Nephron progenitor cell (in vitro differentiated cells): ENCODE results near the gene ANP32E.

Experiments used
- DNase-seq: peaks from one replicate; pipeline ENCODE4 v3.0.0; 2021
- H3K27ac Mint-ChIP-seq: 2 replicates; pipeline ENCODE4 v1.8.0; 2021; ENCODE audit warnings: mild to moderate bottlenecking, moderate library complexity, mixed read lengths
- H3K27me3 Mint-ChIP-seq: 2 replicates; pipeline ENCODE4 v1.8.0; 2021; ENCODE audit warnings: mild to moderate bottlenecking, low read depth, mixed read lengths; ENCODE audit not compliant: poor library complexity
- H3K36me3 Mint-ChIP-seq: 2 replicates; pipeline ENCODE4 v1.8.0; 2021; ENCODE audit warnings: low read depth, mixed read lengths
- H3K4me1 Mint-ChIP-seq: 2 replicates; pipeline ENCODE4 v1.8.0; 2021; ENCODE audit warnings: mixed read lengths
- H3K4me3 Mint-ChIP-seq: 2 replicates; pipeline ENCODE4 v1.8.0; 2021; ENCODE audit warnings: mild to moderate bottlenecking, moderate library complexity, mixed read lengths
- H3K9me3 Mint-ChIP-seq: 2 replicates; pipeline ENCODE4 v1.8.0; 2021; ENCODE audit warnings: mild to moderate bottlenecking, moderate library complexity, mixed read lengths
- TF ChIP-seq, protein P1 (sequence below): fragments of 200-600 bp; sonication (generic); IDR thresholded peaks from 2 replicates; pipeline ENCODE4 v1.5.0; 2021; ENCODE audit warnings: antibody characterized with exemption

Gene ANP32E

GRCh38 chr1:150235852-150236613 lies at the start of gene ANP32E:
ANP32E (minus strand) TSS chr1:150236112; CDS start chr1:150235786, 326 bp downstream.
- Mint-ChIP-seq H3K27ac (peak within 1 kb of the TSS; percentile 93), H3K27me3 (peaks cover 9% of the 10 kb centered on the region), H3K9me3 (no peaks in the 10 kb centered on the region), H3K36me3 (peaks cover 10% of the 10 kb centered on the region), H3K4me1 (peaks cover 23% of the 10 kb centered on the region), H3K4me3 (no peak within 1 kb of the TSS)
- TF ChIP-seq, protein P1, sequence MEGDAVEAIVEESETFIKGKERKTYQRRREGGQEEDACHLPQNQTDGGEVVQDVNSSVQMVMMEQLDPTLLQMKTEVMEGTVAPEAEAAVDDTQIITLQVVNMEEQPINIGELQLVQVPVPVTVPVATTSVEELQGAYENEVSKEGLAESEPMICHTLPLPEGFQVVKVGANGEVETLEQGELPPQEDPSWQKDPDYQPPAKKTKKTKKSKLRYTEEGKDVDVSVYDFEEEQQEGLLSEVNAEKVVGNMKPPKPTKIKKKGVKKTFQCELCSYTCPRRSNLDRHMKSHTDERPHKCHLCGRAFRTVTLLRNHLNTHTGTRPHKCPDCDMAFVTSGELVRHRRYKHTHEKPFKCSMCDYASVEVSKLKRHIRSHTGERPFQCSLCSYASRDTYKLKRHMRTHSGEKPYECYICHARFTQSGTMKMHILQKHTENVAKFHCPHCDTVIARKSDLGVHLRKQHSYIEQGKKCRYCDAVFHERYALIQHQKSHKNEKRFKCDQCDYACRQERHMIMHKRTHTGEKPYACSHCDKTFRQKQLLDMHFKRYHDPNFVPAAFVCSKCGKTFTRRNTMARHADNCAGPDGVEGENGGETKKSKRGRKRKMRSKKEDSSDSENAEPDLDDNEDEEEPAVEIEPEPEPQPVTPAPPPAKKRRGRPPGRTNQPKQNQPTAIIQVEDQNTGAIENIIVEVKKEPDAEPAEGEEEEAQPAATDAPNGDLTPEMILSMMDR: peak; percentile 18
- peak; percentile 88 for DNase-seq

GRCh38 chr1:150283260-150283659 lies 47.3 kb upstream of the ANP32E start:
- H3K36me3 Mint-ChIP-seq: peaks cover 72% of the 10 kb centered on the region
- no peak overlapping the region for H3K27ac Mint-ChIP-seq
- H3K4me1 Mint-ChIP-seq: peaks cover 44% of the 10 kb centered on the region
- no peaks in the 10 kb centered on the region for H3K9me3 Mint-ChIP-seq
- H3K27me3 Mint-ChIP-seq: peaks cover 50% of the 10 kb centered on the region
- H3K4me3 Mint-ChIP-seq: peak overlapping the region; percentile 92
- DNase-seq: no peak
- TF ChIP-seq, protein P1: no peak

DNA sequence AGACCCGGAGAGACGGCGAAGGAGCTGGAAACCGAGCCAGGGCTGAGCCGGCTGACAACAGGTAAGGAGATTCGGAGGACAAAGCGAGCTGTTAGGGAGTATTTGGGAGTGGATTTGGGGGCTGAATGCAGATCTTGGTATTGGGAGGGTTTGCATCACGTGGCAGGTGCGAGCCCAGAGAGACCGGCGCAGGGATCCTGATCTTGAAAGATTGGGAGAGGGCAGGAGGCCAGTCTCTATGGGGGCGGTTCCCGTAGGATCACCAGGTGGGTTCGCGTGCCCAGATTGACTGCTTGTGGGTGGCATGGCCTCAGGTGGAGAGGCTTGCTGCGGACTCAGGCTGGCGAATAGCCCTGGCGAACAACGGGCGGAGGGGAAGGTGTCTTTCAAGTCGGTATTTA lies 46.6 kb upstream of the ANP32E start:
- peak overlapping the region; percentile 92 for H3K4me3 Mint-ChIP-seq
- H3K36me3 Mint-ChIP-seq: peaks cover 73% of the 10 kb centered on the region
- no peak for DNase-seq
- H3K4me1 Mint-ChIP-seq: peaks cover 44% of the 10 kb centered on the region
- TF ChIP-seq, protein P1: no peak
- peaks cover 49% of the 10 kb centered on the region for H3K27me3 Mint-ChIP-seq
- H3K27ac Mint-ChIP-seq: no peak overlapping the region
- H3K9me3 Mint-ChIP-seq: no peaks in the 10 kb centered on the region

- no peaks in the 10 kb centered on the region for H3K9me3 Mint-ChIP-seq
- H3K4me3 Mint-ChIP-seq: peak within 1 kb of the TSS; percentile 92
- peak; percentile 78 for DNase-seq
- peaks cover 43% of the 10 kb centered on the region for H3K27me3 Mint-ChIP-seq
- H3K4me1 Mint-ChIP-seq: peaks cover 44% of the 10 kb centered on the region
- peaks cover 70% of the 10 kb centered on the region for H3K36me3 Mint-ChIP-seq
- peak within 1 kb of the TSS; percentile 40 for H3K27ac Mint-ChIP-seq
- TF ChIP-seq, protein P1: no peak
These were observed 46.0 kb upstream of the ANP32E start, which contains the start of gene CIART for GRCh38 chr1:150281758-150282557. CIART (plus strand) TSS chr1:150282554; CDS start chr1:150283268, 714 bp downstream.

DNA sequence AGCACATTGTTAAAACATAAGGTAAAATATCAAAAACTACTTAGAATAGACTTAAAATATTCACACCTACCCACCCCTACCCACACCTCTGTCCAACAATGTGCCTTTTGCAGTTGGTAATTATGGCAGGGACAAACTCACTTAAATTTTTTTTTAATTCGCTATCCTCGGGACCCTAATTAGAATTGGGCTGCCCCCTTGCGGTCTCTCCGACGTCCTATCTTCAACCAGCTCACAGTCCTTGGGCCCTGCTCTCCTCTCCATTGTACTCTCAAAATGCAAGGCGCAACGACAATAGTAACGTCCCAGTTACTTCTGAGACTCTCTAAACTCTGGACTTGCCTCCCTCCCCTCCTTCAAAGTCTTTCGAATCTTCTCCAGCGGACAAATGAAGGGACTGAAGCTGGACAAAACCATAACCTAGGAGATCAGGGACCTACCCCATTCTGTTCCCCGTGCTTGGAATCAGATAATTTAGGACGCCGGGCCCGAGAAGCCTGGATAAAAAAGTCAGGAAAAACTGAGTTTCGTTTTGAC lies 45.4 kb upstream of the ANP32E start:
- H3K9me3 Mint-ChIP-seq: no peaks in the 10 kb centered on the region
- H3K27me3 Mint-ChIP-seq: peaks cover 39% of the 10 kb centered on the region
- H3K27ac Mint-ChIP-seq: peak overlapping the region; percentile 33
- peak overlapping the region; percentile 92 for H3K4me3 Mint-ChIP-seq
- peaks cover 70% of the 10 kb centered on the region for H3K36me3 Mint-ChIP-seq
- peak; percentile 63 for DNase-seq
- H3K4me1 Mint-ChIP-seq: peaks cover 44% of the 10 kb centered on the region
- TF ChIP-seq, protein P1: peak; percentile 57
